GM12875 (cell line): ENCODE measurements around the gene SCP2D1.

Experiments
- H3K4me3 ChIP-seq: one replicate; pipeline ENCODE4 v1.5.1; 2011; ENCODE audit warnings: low read depth, low read length, control low read depth
- TF ChIP-seq, protein P1 (sequence below): IDR thresholded peaks from 2 replicates; pipeline ENCODE4 v1.5.1; 2011; ENCODE audit warnings: low read depth, mild to moderate bottlenecking, control low read depth, inconsistent platforms, low read length, moderate library complexity, borderline replicate concordance; ENCODE audit not compliant: insufficient read depth

The SCP2D1 gene

DNA sequence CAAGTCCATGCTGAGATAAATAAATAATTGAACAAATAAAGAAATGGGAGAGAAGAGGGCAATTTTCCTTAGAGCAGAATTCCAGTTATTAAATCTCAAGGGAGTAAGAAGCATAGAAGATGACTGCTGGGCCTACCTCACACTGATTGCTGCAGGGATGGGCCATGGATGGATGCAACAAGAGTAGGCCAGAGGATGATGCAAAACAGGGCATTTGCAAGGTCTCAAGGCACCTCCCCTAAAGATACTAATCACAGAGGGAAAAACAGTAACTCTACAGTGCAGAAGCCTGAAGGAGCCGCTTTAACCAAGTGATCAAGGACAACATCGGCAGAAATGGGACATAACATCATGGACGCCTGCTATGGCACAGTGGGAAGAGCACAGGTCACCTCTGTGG is 1.7 kb upstream of the SCP2D1 start:
- TF ChIP-seq, protein P1, sequence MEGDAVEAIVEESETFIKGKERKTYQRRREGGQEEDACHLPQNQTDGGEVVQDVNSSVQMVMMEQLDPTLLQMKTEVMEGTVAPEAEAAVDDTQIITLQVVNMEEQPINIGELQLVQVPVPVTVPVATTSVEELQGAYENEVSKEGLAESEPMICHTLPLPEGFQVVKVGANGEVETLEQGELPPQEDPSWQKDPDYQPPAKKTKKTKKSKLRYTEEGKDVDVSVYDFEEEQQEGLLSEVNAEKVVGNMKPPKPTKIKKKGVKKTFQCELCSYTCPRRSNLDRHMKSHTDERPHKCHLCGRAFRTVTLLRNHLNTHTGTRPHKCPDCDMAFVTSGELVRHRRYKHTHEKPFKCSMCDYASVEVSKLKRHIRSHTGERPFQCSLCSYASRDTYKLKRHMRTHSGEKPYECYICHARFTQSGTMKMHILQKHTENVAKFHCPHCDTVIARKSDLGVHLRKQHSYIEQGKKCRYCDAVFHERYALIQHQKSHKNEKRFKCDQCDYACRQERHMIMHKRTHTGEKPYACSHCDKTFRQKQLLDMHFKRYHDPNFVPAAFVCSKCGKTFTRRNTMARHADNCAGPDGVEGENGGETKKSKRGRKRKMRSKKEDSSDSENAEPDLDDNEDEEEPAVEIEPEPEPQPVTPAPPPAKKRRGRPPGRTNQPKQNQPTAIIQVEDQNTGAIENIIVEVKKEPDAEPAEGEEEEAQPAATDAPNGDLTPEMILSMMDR, result no peak
- no peak overlapping the region for H3K4me3 ChIP-seq

DNA sequence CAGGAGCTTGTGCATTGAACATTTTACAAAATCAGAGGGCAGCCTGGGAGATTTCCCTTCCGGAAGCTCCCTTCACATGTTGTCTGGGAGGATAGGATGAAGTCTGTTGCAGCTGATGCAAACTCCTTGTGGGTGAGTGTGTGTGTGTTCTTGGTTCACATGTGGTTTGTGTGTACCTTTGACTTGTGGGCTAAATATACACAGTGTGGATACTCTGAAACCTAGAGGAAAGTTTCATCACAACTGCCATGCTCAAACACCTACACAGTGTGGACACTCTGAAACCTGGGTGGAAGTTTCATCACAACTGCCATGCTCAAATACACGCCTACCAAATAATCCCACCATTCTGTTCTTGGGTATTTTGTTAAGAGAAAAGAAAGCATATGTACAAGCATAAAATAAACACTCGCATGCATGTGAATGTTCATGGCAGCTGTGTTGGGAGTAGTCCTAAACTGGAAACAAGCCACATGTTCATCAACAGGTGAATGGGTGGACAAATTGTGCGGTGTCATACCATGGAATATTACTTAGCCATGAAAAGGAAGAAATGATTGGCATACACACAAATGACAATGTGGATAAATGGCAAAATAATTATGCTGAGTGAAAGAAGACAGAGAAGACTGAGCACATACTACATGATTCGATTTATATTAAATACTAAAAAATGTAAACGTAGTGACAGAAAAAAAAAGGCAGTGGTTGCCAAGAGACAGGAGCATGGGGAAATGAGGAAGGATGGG is 1.8 kb downstream of the SCP2D1 start:
- TF ChIP-seq, protein P1, result no peak
- H3K4me3 ChIP-seq, result no peak overlapping the region

DNA sequence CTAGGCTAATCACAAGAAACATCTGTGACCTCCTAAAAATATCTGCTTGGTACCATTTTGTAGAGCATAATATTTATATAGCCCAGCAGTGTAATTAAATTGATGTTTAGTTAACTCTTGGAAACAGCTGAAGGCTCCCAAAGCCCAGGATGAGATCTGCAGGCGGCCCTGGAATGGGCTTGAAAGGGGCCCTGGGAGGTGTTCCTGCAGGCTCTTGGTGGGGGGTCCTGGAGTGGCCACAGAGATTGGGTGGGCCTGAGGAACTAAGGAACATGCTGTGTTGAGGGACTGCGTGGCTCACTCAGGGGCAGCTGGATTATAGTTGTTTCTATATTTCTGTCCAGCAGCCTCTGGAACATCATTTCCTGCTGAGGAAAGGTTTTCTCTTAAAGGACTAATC is 9.2 kb downstream of the SCP2D1 start:
- H3K4me3 ChIP-seq, result no peak overlapping the region
- TF ChIP-seq, protein P1, result no peak

DNA sequence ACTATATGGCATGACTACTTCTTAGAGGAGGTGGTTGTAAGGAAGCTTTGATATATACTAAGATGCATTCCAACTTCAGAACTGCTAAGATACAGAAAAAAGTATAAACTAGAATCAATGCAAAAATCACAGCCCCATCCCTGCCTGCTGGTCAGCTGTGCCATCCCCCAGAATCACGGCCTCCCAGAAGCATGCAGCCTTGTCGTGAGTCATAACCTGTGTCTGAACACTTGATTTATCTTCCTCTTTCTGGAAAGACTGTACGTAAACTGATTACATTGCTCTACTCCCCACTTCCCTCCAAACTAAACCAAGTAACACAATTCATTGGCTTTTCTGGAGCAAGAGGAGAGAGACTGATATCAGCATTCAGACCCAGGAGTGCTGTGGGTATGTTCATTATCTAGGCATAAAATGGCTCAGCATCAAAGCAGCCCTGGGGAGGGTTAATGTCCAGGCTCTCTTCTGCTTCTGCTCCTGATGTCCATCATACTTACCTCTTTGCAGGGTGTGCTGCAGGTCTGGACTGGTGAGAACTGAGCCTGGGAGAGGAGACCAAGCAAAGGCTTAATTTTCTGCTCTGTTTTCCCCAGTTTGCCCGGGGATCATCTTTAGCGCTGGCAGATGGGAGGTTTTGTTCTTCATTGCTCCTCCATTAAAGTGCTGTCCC is 18.4 kb downstream of the SCP2D1 start:
- no peak overlapping the region for H3K4me3 ChIP-seq

DNA sequence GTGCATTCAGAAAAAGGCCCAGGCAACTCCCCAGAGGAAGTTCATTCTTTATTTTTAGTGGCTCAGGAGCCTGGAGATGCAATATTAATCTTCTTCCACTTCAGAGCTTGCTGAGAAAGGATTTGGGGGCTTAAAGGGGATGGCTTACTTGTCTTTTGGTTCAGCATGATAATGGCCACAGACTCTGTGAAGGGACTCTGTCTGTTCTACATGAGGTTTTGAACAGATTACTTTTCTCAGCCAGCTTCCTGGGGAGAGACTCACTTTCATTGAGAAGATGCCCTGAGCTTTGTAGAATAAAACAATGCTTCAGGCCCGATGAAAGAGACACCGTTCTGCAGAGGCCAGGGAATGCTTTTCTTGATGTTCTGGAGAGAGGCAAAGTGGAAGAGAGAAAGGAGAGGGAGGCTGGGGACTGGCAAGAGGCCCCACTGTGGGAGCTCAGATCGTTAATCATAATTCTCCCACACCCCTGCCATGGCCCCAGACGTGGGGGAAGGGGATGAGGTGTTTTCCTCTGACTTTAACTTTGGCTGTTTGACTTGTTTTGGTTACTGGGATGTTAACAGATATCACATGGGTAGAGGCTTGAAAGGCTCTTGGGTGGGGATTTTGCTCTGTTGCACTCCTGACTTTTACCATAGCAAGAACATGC is 19.1 kb downstream of the SCP2D1 start:
- no peak overlapping the region for H3K4me3 ChIP-seq
- TF ChIP-seq, protein P1, result no peak

More for the DNA sequence above, 18.4 kb downstream of the SCP2D1 start:
- TF ChIP-seq, protein P1, result no peak

DNA sequence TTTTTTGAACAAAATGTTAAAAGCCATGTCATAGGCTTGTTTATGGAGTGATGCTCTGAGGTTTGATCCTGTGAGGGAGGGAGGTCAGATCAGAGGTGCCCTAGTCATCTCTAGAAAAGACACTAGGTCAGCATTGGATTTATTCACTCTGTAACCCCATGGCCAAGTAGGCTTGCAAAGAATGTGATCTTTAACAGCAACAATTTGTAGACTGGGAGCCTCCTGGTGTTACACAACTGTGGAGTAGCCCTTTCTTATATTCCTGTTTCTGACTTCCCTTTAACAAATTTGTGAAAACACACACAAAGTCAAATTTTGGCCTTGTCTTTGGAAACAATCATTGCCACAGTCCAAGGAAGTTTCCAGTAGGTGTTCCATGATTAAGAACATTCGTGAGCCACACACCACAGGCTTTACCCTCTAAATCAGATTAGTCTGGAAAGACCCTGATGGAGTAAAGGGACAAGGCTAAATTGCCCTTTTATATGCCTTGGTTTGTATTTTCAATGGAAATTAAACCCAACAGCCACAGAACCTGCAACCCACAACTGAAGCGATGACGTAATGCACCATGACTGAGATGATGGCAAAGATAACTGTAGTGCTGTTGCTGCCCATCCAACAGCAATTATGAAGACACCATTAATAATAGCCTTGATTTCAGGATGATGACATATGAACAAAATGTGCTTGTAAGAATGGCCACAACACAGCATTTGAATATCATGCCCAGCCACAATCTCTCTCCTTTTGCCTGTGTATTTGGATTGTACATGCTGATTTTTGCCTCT is 22.1 kb downstream of the SCP2D1 start:
- TF ChIP-seq, protein P1, result no peak
- H3K4me3 ChIP-seq, result no peak overlapping the region
